Muscle of leg (tissue), 9 donors: Measurements from ENCODE around the gene ZNG1E. TPM values are rescaled to one million over a fixed set of nuclear protein-coding genes. Genes with fewer than 3 reads are reported as not detected.

Experiments used
- polyA plus RNA-seq, 8 donors: library from polyadenylated mRNA; unstranded; fragments of 120-200 nt; gene quantifications; one replicate each; pipeline versions ENCODE4 v1.2.1 to v1.2.3, GENCODE V29; 2013; ENCODE audit warnings: inconsistent platforms in 1 of 8, low replicate concordance in 1 of 8; ENCODE audit not compliant: insufficient read length in 8 of 8, insufficient read depth in 1 of 8
- total RNA-seq: library from RNA; stranded (reverse); fragments of 120-200 nt; gene quantifications from one replicate; pipeline ENCODE4 v1.2.4, GENCODE V29; 2013

ZNG1E gene
- total and polyA plus RNA-seq, 9 donors, result 30.8 to 60.7 (median 40.8) TPM

Other genes starting within 250 kb of the ZNG1E start
- 0.04 TPM for gene FOXD4L4, start 61.2 kb downstream of the ZNG1E start, total RNA-seq
- under 1 TPM in 6 of 8 donors, not detected in 2; 0.05 to 0.64 (median 0.31) TPM for gene FOXD4L4, start 61.2 kb downstream of the ZNG1E start, polyA plus RNA-seq